Thymus (tissue), 11 donors: ENCODE data around the gene SRPRB. TPM values are rescaled to one million over a fixed set of nuclear protein-coding genes. Genes with fewer than 3 reads are reported as not detected.

Experiments used
- DNase-seq, 9 donors: peaks; one replicate each; pipeline ENCODE4 v3.0.0-alpha.2; 2013; ENCODE audit warnings: low spot score in 9 of 9, low read depth in 6 of 9, missing footprints in 1 of 9
- H3K27ac ChIP-seq, 2 donors: one replicate each; pipeline ENCODE4 v1.5.1; 2013; ENCODE audit warnings: control low read depth in 1 of 2, low read depth in 1 of 2, low read length in 1 of 2, mild to moderate bottlenecking in 1 of 2, moderate library complexity in 1 of 2
- H3K27me3 ChIP-seq, 2 donors: one replicate each; pipeline ENCODE4 v1.5.1; 2013; ENCODE audit warnings: low read length in 1 of 2; ENCODE audit not compliant: control insufficient read depth in 2 of 2, insufficient read depth in 1 of 2
- H3K36me3 ChIP-seq, 2 donors: one replicate each; pipeline ENCODE4 v1.5.1; 2013; ENCODE audit warnings: low read length in 1 of 2, mild to moderate bottlenecking in 1 of 2, moderate library complexity in 1 of 2; ENCODE audit not compliant: control insufficient read depth in 2 of 2, insufficient read depth in 2 of 2
- H3K4me1 ChIP-seq, 2 donors: one replicate each; pipeline ENCODE4 v1.5.1; 2013; ENCODE audit warnings: low read length in 2 of 2; ENCODE audit not compliant: control insufficient read depth in 2 of 2, insufficient read depth in 2 of 2
- H3K4me3 ChIP-seq, 2 donors: one replicate each; pipeline ENCODE4 v1.5.1; 2013; ENCODE audit warnings: low read length in 2 of 2, control low read depth in 1 of 2, mild to moderate bottlenecking in 1 of 2
- H3K9me3 ChIP-seq, 2 donors: one replicate each; pipeline ENCODE4 v1.5.1; 2013; ENCODE audit warnings: low read length in 1 of 2, mild to moderate bottlenecking in 1 of 2; ENCODE audit not compliant: control insufficient read depth in 2 of 2, insufficient read depth in 1 of 2
- WGBS: extraction: QIAGEN DNeasy Blood & Tissue Kit; methylation state at CpG from one replicate; pipeline ENCODE4 v1.1.7; 2013; 5-methylcytosine and 5-hydroxymethylcytosine counted together
- polyA plus RNA-seq: library from polyadenylated mRNA; stranded (reverse); fragments of 200-250 nt; gene quantifications from one replicate; pipeline ENCODE4 v1.2.3, GENCODE V29; 2013
- total RNA-seq: library from RNA; stranded (reverse); fragments of 120-200 nt; gene quantifications from one replicate; pipeline ENCODE4 v1.2.4, GENCODE V29; 2013
- donor health status: healthy.

SRPRB gene
- total and polyA plus RNA-seq, 2 donors, result 17.7 to 28.0 TPM

DNA sequence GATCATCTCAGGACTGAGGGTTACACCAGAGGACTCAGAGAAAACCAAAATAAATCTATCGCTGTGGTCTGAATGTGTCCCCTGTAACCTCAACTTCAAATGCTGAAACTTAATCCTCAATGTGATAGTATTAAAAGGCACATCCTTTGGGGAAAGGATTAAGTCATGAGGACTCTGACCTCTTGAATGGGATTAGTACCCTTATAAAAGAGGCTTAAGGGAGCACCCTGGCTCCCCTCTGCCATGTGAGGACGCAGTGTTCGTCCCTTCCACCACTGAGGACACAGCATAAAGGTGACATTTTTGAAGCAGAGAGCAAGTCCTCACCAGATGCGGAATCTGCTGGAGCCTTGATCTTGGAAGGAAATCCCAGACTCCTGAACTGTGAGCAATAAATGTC is 39.5 kb downstream of the SRPRB start:
- 96% methylated on average over 4 of the region's 4 CpGs for WGBS
- no peak overlapping the region for H3K4me3 ChIP-seq
- no peaks in the 10 kb centered on the region for H3K27me3 ChIP-seq
- H3K9me3 ChIP-seq, result no peaks in the 10 kb centered on the region
- H3K27ac ChIP-seq, result no peak overlapping the region
- no peak for DNase-seq
- no peaks in the 10 kb centered on the region for H3K36me3 ChIP-seq
- H3K4me1 ChIP-seq, result no peaks in the 10 kb centered on the region

GRCh38 chr3:133849346-133849745 is 43.7 kb downstream of the SRPRB start:
- DNase-seq, result no peak
- H3K9me3 ChIP-seq, result no peaks in the 10 kb centered on the region
- no peaks in the 10 kb centered on the region for H3K36me3 ChIP-seq
- H3K4me1 ChIP-seq, result no peaks in the 10 kb centered on the region
- H3K27me3 ChIP-seq, result no peaks in the 10 kb centered on the region
- H3K27ac ChIP-seq, result no peak overlapping the region
- no peak overlapping the region for H3K4me3 ChIP-seq

- no peaks in the 10 kb centered on the region for H3K36me3 ChIP-seq
- no peaks in the 10 kb centered on the region for H3K9me3 ChIP-seq
- no peak overlapping the region for H3K27ac ChIP-seq
- WGBS, result 95% methylated on average over 1 of the region's 1 CpG
- no peaks in the 10 kb centered on the region for H3K27me3 ChIP-seq
- H3K4me3 ChIP-seq, result no peak overlapping the region
- DNase-seq, result no peak
- H3K4me1 ChIP-seq, result no peaks in the 10 kb centered on the region
Measured at GRCh38 chr3:133850034-133850433, 44.4 kb downstream of the SRPRB start.

- H3K36me3 ChIP-seq, result no peaks in the 10 kb centered on the region
- 90% methylated on average over 5 of the region's 5 CpGs for WGBS
- no peak overlapping the region for H3K4me3 ChIP-seq
- DNase-seq, result no peak
- H3K9me3 ChIP-seq, result no peaks in the 10 kb centered on the region
- H3K4me1 ChIP-seq, result no peaks in the 10 kb centered on the region
- H3K27ac ChIP-seq, result no peak overlapping the region
- H3K27me3 ChIP-seq, result no peaks in the 10 kb centered on the region
Measured at GRCh38 chr3:133851266-133851906, 45.8 kb downstream of the SRPRB start.

GRCh38 chr3:133851931-133852330 is 46.3 kb downstream of the SRPRB start:
- no peak overlapping the region for H3K27ac ChIP-seq
- 95% methylated on average over 8 of the region's 8 CpGs for WGBS
- DNase-seq, result no peak
- no peaks in the 10 kb centered on the region for H3K27me3 ChIP-seq
- no peaks in the 10 kb centered on the region for H3K4me1 ChIP-seq
- no peaks in the 10 kb centered on the region for H3K36me3 ChIP-seq
- H3K9me3 ChIP-seq, result no peaks in the 10 kb centered on the region
- no peak overlapping the region for H3K4me3 ChIP-seq

DNA sequence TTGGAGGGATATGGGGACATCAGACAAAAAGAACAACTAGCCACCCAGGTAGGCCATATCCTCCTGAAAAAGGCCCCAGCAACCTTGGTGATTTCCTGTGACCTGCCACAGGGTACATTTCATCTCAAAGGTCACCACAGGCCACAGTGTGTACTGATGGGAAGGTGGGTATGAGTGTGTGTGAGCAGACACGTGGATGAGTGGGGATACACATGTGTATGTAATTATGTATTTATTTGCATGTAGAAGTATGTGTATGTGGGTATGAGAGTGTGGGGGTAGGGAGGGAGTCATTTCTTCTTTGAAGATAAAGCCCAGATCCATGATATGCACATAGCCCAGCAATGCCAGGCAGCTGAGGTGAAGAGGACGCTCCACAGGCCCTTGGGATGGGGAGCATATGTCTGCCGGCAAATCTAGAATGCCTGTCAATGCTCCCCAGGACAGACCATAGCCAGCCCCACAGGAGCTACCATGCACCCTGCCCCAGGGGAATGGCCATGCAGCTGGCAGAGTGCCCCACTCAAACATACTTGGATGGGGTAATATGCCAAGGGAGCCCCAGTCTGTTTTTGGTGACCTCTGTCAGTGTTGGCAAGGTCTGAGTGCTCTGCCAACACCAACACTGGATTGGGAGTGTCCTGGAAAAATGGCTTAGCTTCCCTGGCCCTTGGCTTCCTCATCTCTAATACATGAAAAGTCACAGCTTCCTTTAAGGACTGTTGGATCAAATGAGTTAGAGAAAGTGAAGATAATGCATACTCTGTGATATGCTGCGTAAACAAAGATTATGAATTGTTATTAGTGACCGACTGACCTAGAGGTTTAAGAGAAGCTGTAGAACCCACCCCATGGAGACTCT is 47.7 kb downstream of the SRPRB start:
- WGBS, result 95% methylated on average over 5 of the region's 5 CpGs
- DNase-seq, result no peak
- no peak overlapping the region for H3K27ac ChIP-seq

DNA sequence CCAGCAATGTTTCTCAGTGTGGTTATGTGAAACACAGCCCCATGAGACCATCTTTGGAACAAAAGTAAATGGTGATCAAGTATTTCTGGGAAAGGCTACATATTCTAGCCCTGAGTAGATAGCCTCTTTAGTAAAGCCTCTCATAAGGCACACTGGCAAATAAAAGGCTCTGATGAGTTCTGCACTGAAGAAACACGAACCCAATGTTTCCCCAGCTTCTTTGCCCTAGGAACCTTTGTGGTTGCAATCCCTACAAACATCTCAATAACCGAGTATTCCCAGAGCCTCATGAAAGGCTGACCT is 48.3 kb downstream of the SRPRB start:
- DNase-seq, result no peak
- no peak overlapping the region for H3K27ac ChIP-seq
- H3K4me3 ChIP-seq, result no peak overlapping the region
- H3K36me3 ChIP-seq, result no peaks in the 10 kb centered on the region
- 95% methylated on average over 2 of the region's 2 CpGs for WGBS
- no peaks in the 10 kb centered on the region for H3K27me3 ChIP-seq
- H3K9me3 ChIP-seq, result peaks cover 0 to 4% of the 10 kb centered on the region in 2 donors
- H3K4me1 ChIP-seq, result peaks cover 0 to 10% of the 10 kb centered on the region in 2 donors

More for the DNA sequence above, 47.7 kb downstream of the SRPRB start:
- Histone ChIP-seq H3K4me1 (peaks cover 0 to 10% of the 10 kb centered on the region in 2 donors), H3K4me3 (no peak overlapping the region), H3K36me3 (no peaks in the 10 kb centered on the region), H3K27me3 (no peaks in the 10 kb centered on the region), H3K9me3 (peaks cover 0 to 4% of the 10 kb centered on the region in 2 donors)

DNA sequence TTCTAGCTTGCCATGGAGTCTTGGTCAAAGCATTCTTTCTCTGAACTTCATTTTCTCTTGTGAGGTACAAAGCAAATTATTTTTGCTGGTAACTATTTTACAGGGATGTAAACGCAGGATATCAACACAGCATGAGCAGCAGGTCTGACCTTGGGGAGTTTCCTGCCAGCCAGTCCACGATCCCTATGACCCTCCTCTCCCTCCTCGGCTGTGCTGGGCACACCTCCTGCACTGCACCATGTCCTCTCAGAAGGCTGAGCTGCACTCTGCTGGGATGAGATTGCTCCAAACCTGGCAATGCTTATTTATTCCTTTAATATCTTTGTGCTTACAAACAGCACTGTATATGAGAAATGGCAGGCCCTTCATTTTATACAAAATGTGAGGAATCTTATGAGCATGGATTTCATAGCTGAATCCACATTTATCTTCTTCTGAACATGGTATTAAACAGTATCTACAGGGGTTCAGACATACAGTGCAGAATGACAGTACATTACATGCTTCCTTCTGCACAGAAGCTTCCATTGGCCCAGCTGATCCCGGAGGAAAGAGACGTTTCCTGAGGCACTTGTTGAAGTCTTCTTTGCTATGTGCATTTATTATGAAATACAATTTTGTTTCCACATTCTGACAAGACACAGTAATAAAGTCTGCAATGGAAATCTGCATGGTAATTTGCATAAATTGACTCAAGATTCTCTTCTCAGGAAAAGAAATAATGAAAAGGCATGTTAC is 48.8 kb downstream of the SRPRB start:
- WGBS, result 96% methylated on average over 5 of the region's 5 CpGs
- no peak for DNase-seq
- peaks cover 0 to 10% of the 10 kb centered on the region in 2 donors for H3K4me1 ChIP-seq
- no peak overlapping the region for H3K4me3 ChIP-seq
- H3K9me3 ChIP-seq, result peaks cover 0 to 4% of the 10 kb centered on the region in 2 donors
- no peak overlapping the region for H3K27ac ChIP-seq
- no peaks in the 10 kb centered on the region for H3K36me3 ChIP-seq
- H3K27me3 ChIP-seq, result no peaks in the 10 kb centered on the region

GRCh38 chr3:133855002-133855370 is 49.4 kb downstream of the SRPRB start:
- no peak overlapping the region for H3K4me3 ChIP-seq
- no peak overlapping the region for H3K27ac ChIP-seq
- DNase-seq, result no peak
- no peaks in the 10 kb centered on the region for H3K36me3 ChIP-seq
- H3K9me3 ChIP-seq, result peaks cover 0 to 4% of the 10 kb centered on the region in 2 donors
- WGBS, result 97% methylated on average over 4 of the region's 4 CpGs
- H3K4me1 ChIP-seq, result peaks cover 0 to 10% of the 10 kb centered on the region in 2 donors
- no peaks in the 10 kb centered on the region for H3K27me3 ChIP-seq
